ENCODE data around the gene RHBDF1. TPM values are rescaled to one million over a fixed set of nuclear protein-coding genes. Genes with fewer than 3 reads are reported as not detected.

The RHBDF1 gene
- polyA plus RNA-seq, 2 of the 4 experiments (the other 2 are of a cell fraction): 13.5 to 19.2 TPM

GRCh38 chr16:76535-77272 is 4.3 kb upstream of the RHBDF1 start:
- ChIA-PET POLR2A (interaction anchor here (0.6 to 1.6 kb wide), 3 partner anchors 11 to 23 kb away, joined by 3 to 8 read pairs (median 6); partner anchors contain the start of genes POLR3K and SNRNP25), CTCF (interaction anchor here (0.6 to 30.3 kb wide), 8 partner anchors 9 to 285 kb away, joined by 3 to 718 read pairs (median 5); partner anchors contain the start of genes HBQ1, MPG and RHBDF1)
- 54% methylated on average over 13 of the region's 13 CpGs for WGBS (ENCODE audit: missing lambda C conversion rate)
- TF ChIP-seq ZC3H11A (IDR thresholded peaks at IDR 0.05): no peak
- TF ChIP-seq, protein P1, sequence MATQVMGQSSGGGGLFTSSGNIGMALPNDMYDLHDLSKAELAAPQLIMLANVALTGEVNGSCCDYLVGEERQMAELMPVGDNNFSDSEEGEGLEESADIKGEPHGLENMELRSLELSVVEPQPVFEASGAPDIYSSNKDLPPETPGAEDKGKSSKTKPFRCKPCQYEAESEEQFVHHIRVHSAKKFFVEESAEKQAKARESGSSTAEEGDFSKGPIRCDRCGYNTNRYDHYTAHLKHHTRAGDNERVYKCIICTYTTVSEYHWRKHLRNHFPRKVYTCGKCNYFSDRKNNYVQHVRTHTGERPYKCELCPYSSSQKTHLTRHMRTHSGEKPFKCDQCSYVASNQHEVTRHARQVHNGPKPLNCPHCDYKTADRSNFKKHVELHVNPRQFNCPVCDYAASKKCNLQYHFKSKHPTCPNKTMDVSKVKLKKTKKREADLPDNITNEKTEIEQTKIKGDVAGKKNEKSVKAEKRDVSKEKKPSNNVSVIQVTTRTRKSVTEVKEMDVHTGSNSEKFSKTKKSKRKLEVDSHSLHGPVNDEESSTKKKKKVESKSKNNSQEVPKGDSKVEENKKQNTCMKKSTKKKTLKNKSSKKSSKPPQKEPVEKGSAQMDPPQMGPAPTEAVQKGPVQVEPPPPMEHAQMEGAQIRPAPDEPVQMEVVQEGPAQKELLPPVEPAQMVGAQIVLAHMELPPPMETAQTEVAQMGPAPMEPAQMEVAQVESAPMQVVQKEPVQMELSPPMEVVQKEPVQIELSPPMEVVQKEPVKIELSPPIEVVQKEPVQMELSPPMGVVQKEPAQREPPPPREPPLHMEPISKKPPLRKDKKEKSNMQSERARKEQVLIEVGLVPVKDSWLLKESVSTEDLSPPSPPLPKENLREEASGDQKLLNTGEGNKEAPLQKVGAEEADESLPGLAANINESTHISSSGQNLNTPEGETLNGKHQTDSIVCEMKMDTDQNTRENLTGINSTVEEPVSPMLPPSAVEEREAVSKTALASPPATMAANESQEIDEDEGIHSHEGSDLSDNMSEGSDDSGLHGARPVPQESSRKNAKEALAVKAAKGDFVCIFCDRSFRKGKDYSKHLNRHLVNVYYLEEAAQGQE (IDR thresholded peaks at IDR 0.05): no peak
- TF ChIP-seq RARB (CRISPR knock-in tag; IDR thresholded peaks at IDR 0.05): no peak
- TF ChIP-seq BCL3 (IDR thresholded peaks at IDR 0.05): no peak
- no peak for TF ChIP-seq KDM1A (IDR thresholded peaks at IDR 0.05; ENCODE audit: low read depth)
- TF ChIP-seq FOSB (CRISPR knock-in tag; IDR thresholded peaks at IDR 0.05): no peak
- TF ChIP-seq GATA3 (IDR thresholded peaks at IDR 0.05; ENCODE audit: borderline replicate concordance): no peak
- no peak for TF ChIP-seq HOXB13 (CRISPR knock-in tag; IDR thresholded peaks at IDR 0.05; ENCODE audit: low read depth)
- no peak for TF ChIP-seq JUNB (IDR thresholded peaks at IDR 0.05)
- no peak for TF ChIP-seq FOSL2 (IDR thresholded peaks at IDR 0.05)
- no peak for TF ChIP-seq FOSL2 (CRISPR knock-in tag; IDR thresholded peaks at IDR 0.05)
- no peak for TF ChIP-seq RAD21 (conservative IDR thresholded peaks at IDR 0.05 in 1 of 2, IDR thresholded peaks at IDR 0.05 in 1 of 2)
- TF ChIP-seq TP53 (CRISPR knock-in tag; IDR thresholded peaks at IDR 0.05): no peak
- TF ChIP-seq HES2 (IDR thresholded peaks at IDR 0.05): no peak
- no peak for TF ChIP-seq HDAC2 (IDR thresholded peaks at IDR 0.05)
- no peak for TF ChIP-seq SREBF2 (IDR thresholded peaks at IDR 0.05)
- TF ChIP-seq SMC3 (IDR thresholded peaks at IDR 0.05): no peak
- no peak for TF ChIP-seq MAFK (IDR thresholded peaks at IDR 0.05; ENCODE audit: partially characterized antibody)
- no peak for TF ChIP-seq RFX5 (IDR thresholded peaks at IDR 0.05)
- TF ChIP-seq, protein P2, sequence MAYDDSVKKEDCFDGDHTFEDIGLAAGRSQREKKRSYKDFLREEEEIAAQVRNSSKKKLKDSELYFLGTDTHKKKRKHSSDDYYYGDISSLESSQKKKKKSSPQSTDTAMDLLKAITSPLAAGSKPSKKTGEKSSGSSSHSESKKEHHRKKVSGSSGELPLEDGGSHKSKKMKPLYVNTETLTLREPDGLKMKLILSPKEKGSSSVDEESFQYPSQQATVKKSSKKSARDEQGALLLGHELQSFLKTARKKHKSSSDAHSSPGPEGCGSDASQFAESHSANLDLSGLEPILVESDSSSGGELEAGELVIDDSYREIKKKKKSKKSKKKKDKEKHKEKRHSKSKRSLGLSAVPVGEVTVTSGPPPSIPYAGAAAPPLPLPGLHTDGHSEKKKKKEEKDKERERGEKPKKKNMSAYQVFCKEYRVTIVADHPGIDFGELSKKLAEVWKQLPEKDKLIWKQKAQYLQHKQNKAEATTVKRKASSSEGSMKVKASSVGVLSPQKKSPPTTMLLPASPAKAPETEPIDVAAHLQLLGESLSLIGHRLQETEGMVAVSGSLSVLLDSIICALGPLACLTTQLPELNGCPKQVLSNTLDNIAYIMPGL (CRISPR knock-in tag; IDR thresholded peaks at IDR 0.05; ENCODE audit: borderline replicate concordance): no peak
- peak in 1 of 2 experiments; percentile 48 for DNase-seq (ENCODE audit: low read depth in 1 of 2, low spot score in 1 of 2)
- no peak for ATAC-seq
- peaks cover 34% of the 10 kb centered on the region for H3K4me1 ChIP-seq
- H3K9me3 ChIP-seq: no peaks in the 10 kb centered on the region
- H3K4me3 ChIP-seq: peak overlapping the region; percentile 94
- FAIRE-seq: no peak
- H3K27ac ChIP-seq: peak overlapping the region; percentile 97 to 98
- peak overlapping the region; percentile 100 for H3K4me2 ChIP-seq
